CD14-positive monocyte (primary cell): ENCODE data around the gene NOX5. TPM values are rescaled to one million over a fixed set of nuclear protein-coding genes. Genes with fewer than 3 reads are reported as not detected.

Experiments used
- DNase-seq, 3 donors: peaks; one replicate each; pipeline ENCODE4 v3.0.0-alpha.2; 2011 to 2022
- H2AFZ ChIP-seq: 2 replicates; pipeline ENCODE4 v1.6.0; 2012; ENCODE audit warnings: mild to moderate bottlenecking, low read depth, low read length, inconsistent platforms; ENCODE audit not compliant: insufficient read depth, poor library complexity, severe bottlenecking
- H3K27ac ChIP-seq, 2 donors: 1 replicate in 1 of 2; 2 replicates in 1 of 2; pipeline ENCODE4 v1.5.1; 2012 to 2013; ENCODE audit warnings: low read length in 2 of 2, control low read depth in 1 of 2, inconsistent platforms in 1 of 2, low read depth in 1 of 2, mild to moderate bottlenecking in 1 of 2
- H3K27me3 ChIP-seq, 2 donors: one replicate each; pipeline versions ENCODE4 v1.6.0 to v1.6.1; 2011 to 2013; ENCODE audit warnings: low read length in 2 of 2; ENCODE audit not compliant: control insufficient read depth in 2 of 2, insufficient read depth in 2 of 2
- H3K36me3 ChIP-seq, 2 donors: replicated peaks in 1 of 2; 1 replicate in 1 of 2; 2 replicates in 1 of 2; pipeline versions ENCODE4 v1.5.1 to v1.6.1; 2012 to 2013; ENCODE audit warnings: low read length in 2 of 2, control low read depth in 1 of 2, inconsistent platforms in 1 of 2, mild to moderate bottlenecking in 1 of 2; ENCODE audit not compliant: insufficient read depth in 2 of 2, control insufficient read depth in 1 of 2
- H3K4me1 ChIP-seq, 2 donors: 1 replicate in 1 of 2; 2 replicates in 1 of 2; pipeline versions ENCODE4 v1.5.1 to v1.6.1; 2012 to 2013; ENCODE audit warnings: low read length in 2 of 2, control low read depth in 1 of 2, inconsistent platforms in 1 of 2, mild to moderate bottlenecking in 1 of 2, moderate library complexity in 1 of 2; ENCODE audit not compliant: insufficient read depth in 2 of 2, control insufficient read depth in 1 of 2
- H3K4me2 ChIP-seq: replicated peaks from 2 replicates; pipeline ENCODE3; 2012; ENCODE audit warnings: low read length, moderate library complexity, mild to moderate bottlenecking; ENCODE audit not compliant: poor library complexity, severe bottlenecking; ENCODE audit errors: extremely low read depth
- H3K4me3 ChIP-seq, 3 experiments: fragments of 200-600 bp in 1 of 3; sonication (generic) in 1 of 3; replicated peaks in 1 of 3; 1 replicate in 2 of 3; 2 replicates in 1 of 3; pipeline ENCODE4 v1.5.1; 2011 to 2013; ENCODE audit warnings: low read length in 3 of 3, mild to moderate bottlenecking in 3 of 3, control low read depth in 2 of 3, low read depth in 2 of 3, inconsistent platforms in 1 of 3, moderate library complexity in 1 of 3
- H3K79me2 ChIP-seq: 2 replicates; pipeline ENCODE4 v1.6.0; 2012; ENCODE audit warnings: mild to moderate bottlenecking, control low read depth, inconsistent platforms, low read length, moderate library complexity; ENCODE audit not compliant: insufficient read depth
- H3K9ac ChIP-seq: 2 replicates; pipeline ENCODE4 v1.6.0; 2017; ENCODE audit warnings: low read length, mild to moderate bottlenecking; ENCODE audit not compliant: insufficient read depth, poor library complexity, severe bottlenecking
- H3K9me3 ChIP-seq, 2 donors: replicated peaks in 1 of 2; 1 replicate in 1 of 2; 2 replicates in 1 of 2; pipeline versions ENCODE4 v1.5.1 to v1.6.1; 2012 to 2013; ENCODE audit warnings: low read length in 2 of 2, control low read depth in 1 of 2; ENCODE audit not compliant: control insufficient read depth in 1 of 2, insufficient read depth in 1 of 2
- H4K20me1 ChIP-seq: 2 replicates; pipeline ENCODE4 v1.6.0; 2012; ENCODE audit warnings: mild to moderate bottlenecking, low read length, control low read depth, moderate library complexity; ENCODE audit not compliant: insufficient read depth
- H3K27ac Mint-ChIP-seq, 7 donors: one replicate each; pipeline ENCODE4 v1.8.0; 2020; ENCODE audit warnings: mild to moderate bottlenecking in 7 of 7, mixed read lengths in 7 of 7, moderate library complexity in 6 of 7, inconsistent platforms in 2 of 7
- H3K27me3 Mint-ChIP-seq, 3 donors: one replicate each; pipeline ENCODE4 v1.8.0; 2021 to 2022; ENCODE audit warnings: low read depth in 3 of 3, mild to moderate bottlenecking in 3 of 3, mixed read lengths in 3 of 3, moderate library complexity in 3 of 3, inconsistent platforms in 1 of 3
- H3K36me3 Mint-ChIP-seq, 2 donors: one replicate each; pipeline ENCODE4 v1.8.0; 2020; ENCODE audit warnings: mixed read lengths in 2 of 2, inconsistent platforms in 1 of 2, mild to moderate bottlenecking in 1 of 2
- H3K4me1 Mint-ChIP-seq: one replicate; pipeline ENCODE4 v1.8.0; 2020; ENCODE audit warnings: mild to moderate bottlenecking, mixed read lengths
- H3K4me3 Mint-ChIP-seq, 2 donors: one replicate each; pipeline ENCODE4 v1.8.0; 2020; ENCODE audit warnings: mild to moderate bottlenecking in 2 of 2, mixed read lengths in 2 of 2, moderate library complexity in 1 of 2
- H3K9me3 Mint-ChIP-seq, 7 donors: one replicate each; pipeline ENCODE4 v1.8.0; 2020 to 2022; ENCODE audit warnings: mixed read lengths in 7 of 7, mild to moderate bottlenecking in 6 of 7, moderate library complexity in 6 of 7, inconsistent platforms in 2 of 7
- WGBS: methylation state at CpG from one replicate; pipeline ENCODE4 v1.1.5; 2013; ENCODE audit warnings: missing lambda C conversion rate; ENCODE audit not compliant: insufficient coverage; 5-methylcytosine and 5-hydroxymethylcytosine counted together
- intact Hi-C, 2 donors: fragments of 100-400 bp; cut with micrococcal nuclease; formaldehyde crosslinking; loops; one replicate each; pipeline versions ENCODE4 v1.15.0 to v1.15.1; 2023
- polyA plus RNA-seq, 3 donors: library from polyadenylated mRNA; depleted of rRNA in 1 of 3; unstranded in 2 of 3; stranded (reverse) in 1 of 3; fragments of 300-500 nt in 2 of 3; fragments of >200 nt in 1 of 3; fragmentation: Illumina TruSeq in 2 of 3; gene quantifications; 1 replicate in 2 of 3; 2 replicates in 1 of 3; pipeline ENCODE4 v1.2.3, GENCODE V29; 2012 to 2021
- TF ChIP-seq, protein P1 (sequence below): fragments of 200-600 bp; IDR thresholded peaks from one replicate; pipeline ENCODE4 v1.8.0; 2022; ENCODE audit warnings: antibody characterized with exemption, mild to moderate bottlenecking

The NOX5 gene
- polyA plus RNA-seq, 3 donors, result not detected

DNA sequence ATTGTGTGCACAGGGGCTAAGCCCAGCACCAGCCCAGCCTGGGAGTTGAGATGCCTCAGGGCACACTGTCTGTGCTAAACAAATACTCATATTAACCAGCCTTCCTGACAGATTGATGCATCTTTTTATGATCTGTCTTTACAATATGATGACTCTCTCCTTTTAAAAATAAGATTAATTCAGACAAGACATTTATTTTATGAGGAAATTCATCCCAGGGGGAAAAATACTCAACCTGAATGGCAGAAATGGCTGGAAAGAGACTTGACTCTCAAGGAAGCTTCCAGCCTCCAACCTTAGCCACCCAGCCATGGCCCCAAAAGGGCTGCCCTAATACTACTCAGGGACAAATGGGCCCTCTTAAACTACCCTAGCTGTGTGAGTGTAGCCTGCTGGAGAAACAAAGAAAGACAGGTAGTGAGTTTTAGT, 46.9 kb downstream of the NOX5 start:
- Histone ChIP-seq H3K27me3 (no peaks in the 10 kb centered on the region), H2AFZ (no peak overlapping the region), H4K20me1 (no peaks in the 10 kb centered on the region), H3K36me3 (no peaks in the 10 kb centered on the region), H3K27ac (no peak overlapping the region), H3K9me3 (no peaks in the 10 kb centered on the region), H3K4me2 (no peak overlapping the region), H3K4me3 (no peak overlapping the region), H3K4me1 (peaks cover 3 to 6% of the 10 kb centered on the region in 2 donors), H3K9ac (no peak overlapping the region), H3K79me2 (no peaks in the 10 kb centered on the region)
- no peak overlapping the region for H3K4me3 Mint-ChIP-seq
- intact Hi-C loops, result loop anchor here in 1 of 2 donors (5.0 to 10.0 kb wide), 2 partner anchors 203 to 331 kb away; no protein-coding TSS in a partner anchor
- DNase-seq, result no peak
- TF ChIP-seq, protein P1, sequence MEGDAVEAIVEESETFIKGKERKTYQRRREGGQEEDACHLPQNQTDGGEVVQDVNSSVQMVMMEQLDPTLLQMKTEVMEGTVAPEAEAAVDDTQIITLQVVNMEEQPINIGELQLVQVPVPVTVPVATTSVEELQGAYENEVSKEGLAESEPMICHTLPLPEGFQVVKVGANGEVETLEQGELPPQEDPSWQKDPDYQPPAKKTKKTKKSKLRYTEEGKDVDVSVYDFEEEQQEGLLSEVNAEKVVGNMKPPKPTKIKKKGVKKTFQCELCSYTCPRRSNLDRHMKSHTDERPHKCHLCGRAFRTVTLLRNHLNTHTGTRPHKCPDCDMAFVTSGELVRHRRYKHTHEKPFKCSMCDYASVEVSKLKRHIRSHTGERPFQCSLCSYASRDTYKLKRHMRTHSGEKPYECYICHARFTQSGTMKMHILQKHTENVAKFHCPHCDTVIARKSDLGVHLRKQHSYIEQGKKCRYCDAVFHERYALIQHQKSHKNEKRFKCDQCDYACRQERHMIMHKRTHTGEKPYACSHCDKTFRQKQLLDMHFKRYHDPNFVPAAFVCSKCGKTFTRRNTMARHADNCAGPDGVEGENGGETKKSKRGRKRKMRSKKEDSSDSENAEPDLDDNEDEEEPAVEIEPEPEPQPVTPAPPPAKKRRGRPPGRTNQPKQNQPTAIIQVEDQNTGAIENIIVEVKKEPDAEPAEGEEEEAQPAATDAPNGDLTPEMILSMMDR, result no peak
- H3K27me3 Mint-ChIP-seq, result peaks cover 3 to 5% (median 4%) of the 10 kb centered on the region in 3 donors
- H3K9me3 Mint-ChIP-seq, result no peaks in the 10 kb centered on the region
- H3K36me3 Mint-ChIP-seq, result no peaks in the 10 kb centered on the region
- H3K27ac Mint-ChIP-seq, result no peak overlapping the region
- H3K4me1 Mint-ChIP-seq, result peaks cover 6% of the 10 kb centered on the region

GRCh38 chr15:69064649-69065048, 50.2 kb downstream of the NOX5 start:
- H3K36me3 Mint-ChIP-seq, result no peaks in the 10 kb centered on the region
- H3K4me2 ChIP-seq, result no peak overlapping the region
- no peaks in the 10 kb centered on the region for H3K4me1 Mint-ChIP-seq
- intact Hi-C loops, result loop anchor here in 1 of 2 donors (5.0 to 10.0 kb wide), 2 partner anchors 200 to 328 kb away; no protein-coding TSS in a partner anchor
- no peaks in the 10 kb centered on the region for H3K36me3 ChIP-seq
- H3K9me3 Mint-ChIP-seq, result peaks cover 0 to 3% (median 0%) of the 10 kb centered on the region in 7 donors
- H3K27me3 Mint-ChIP-seq, result peaks cover 3 to 5% (median 3%) of the 10 kb centered on the region in 3 donors
- H3K79me2 ChIP-seq, result no peaks in the 10 kb centered on the region
- no peak overlapping the region for H2AFZ ChIP-seq
- no peaks in the 10 kb centered on the region for H3K4me1 ChIP-seq
- no peak overlapping the region for H3K4me3 ChIP-seq
- H3K9ac ChIP-seq, result no peak overlapping the region
- peak overlapping the region in 2 of 7 donors; percentile 52 to 54 for H3K27ac Mint-ChIP-seq
- TF ChIP-seq, protein P1, result no peak
- H4K20me1 ChIP-seq, result no peaks in the 10 kb centered on the region
- 80% methylated on average over 2 of the region's 3 CpGs for WGBS
- no peak overlapping the region for H3K4me3 Mint-ChIP-seq
- no peaks in the 10 kb centered on the region for H3K9me3 ChIP-seq
- H3K27me3 ChIP-seq, result no peaks in the 10 kb centered on the region
- H3K27ac ChIP-seq, result no peak overlapping the region
- no peak for DNase-seq
